PFSK-1 (cell line): Measurements from ENCODE around the gene BASP1.

Experiments used
- FOXP2 ChIP-seq: optimal IDR thresholded peaks from 2 replicates; pipeline ENCODE3; 2011; ENCODE audit warnings: borderline replicate concordance, control low read depth, inconsistent platforms; ENCODE audit not compliant: insufficient read depth; ENCODE audit errors: extremely low read length, extremely low read depth
- POLR2AphosphoS5 ChIP-seq: IDR thresholded peaks from 2 replicates; pipeline ENCODE4 v1.6.1; 2012; ENCODE audit warnings: low read depth, mild to moderate bottlenecking, control low read depth, low read length, moderate library complexity
- REST ChIP-seq, 2 experiments: IDR thresholded peaks; 2 replicates each; pipeline versions ENCODE4 v1.6.1 to v1.8.0; 2011 to 2012; ENCODE audit warnings: low read depth in 2 of 2, low read length in 2 of 2, control low read depth in 1 of 2, inconsistent platforms in 1 of 2, mild to moderate bottlenecking in 1 of 2, moderate library complexity in 1 of 2; ENCODE audit not compliant: insufficient read depth in 1 of 2
- SIN3A ChIP-seq: IDR thresholded peaks from 2 replicates; pipeline ENCODE4 v1.6.1; 2012; ENCODE audit warnings: mild to moderate bottlenecking, low read length, moderate library complexity, borderline replicate concordance; ENCODE audit not compliant: insufficient read depth
- TAF1 ChIP-seq: IDR thresholded peaks from 2 replicates; pipeline ENCODE4 v1.6.1; 2012; ENCODE audit warnings: low read length, control low read depth, borderline replicate concordance; ENCODE audit not compliant: insufficient read depth

DNA sequence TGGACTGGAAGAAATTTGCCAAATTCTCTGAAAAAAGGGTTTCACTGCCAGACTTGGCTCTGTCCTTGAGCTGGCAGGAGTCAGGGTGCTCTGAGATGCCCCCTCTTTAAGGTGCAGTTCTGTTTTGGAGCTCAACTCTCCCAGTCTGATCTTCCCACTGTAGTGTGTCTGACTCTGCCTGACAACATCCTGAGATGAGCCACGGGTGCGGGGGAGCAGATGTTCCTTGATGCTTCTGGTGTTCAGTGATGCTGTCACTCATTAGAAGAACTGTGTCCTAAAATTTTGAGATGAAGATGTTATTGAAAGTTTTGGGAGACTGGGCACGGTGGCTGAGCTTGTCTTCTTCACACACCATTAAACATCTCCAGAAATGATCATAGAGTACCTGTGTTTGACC is 78.2 kb downstream of the BASP1 start:
- TF ChIP-seq POLR2AphosphoS5 (no peak), REST (IDR thresholded peaks at IDR 0.05; ENCODE audit: insufficient read depth in 1 of 2, low read depth in 2 of 2, low read length in 2 of 2) (no peak), TAF1 (no peak), SIN3A (no peak), FOXP2 (no peak)
